Ishikawa (cell line): ENCODE measurements around the gene CCL27.

Source experiments
- RAD21 ChIP-seq: IDR thresholded peaks from 2 replicates; pipeline ENCODE4 v1.6.1; 2012; ENCODE audit warnings: low read depth
- TCF12 ChIP-seq: IDR thresholded peaks from 2 replicates; pipeline ENCODE4 v1.6.1; 2012; ENCODE audit warnings: low read depth
- YY1 ChIP-seq: IDR thresholded peaks from 2 replicates; pipeline ENCODE4 v1.6.1; 2012; ENCODE audit warnings: low read depth
- ZBTB7A ChIP-seq: IDR thresholded peaks from 2 replicates; pipeline ENCODE4 v1.6.1; 2012; ENCODE audit warnings: low read depth
- TF ChIP-seq, protein P1 (sequence below): IDR thresholded peaks from 2 replicates; pipeline ENCODE4 v1.6.1; 2012; ENCODE audit warnings: low read depth, mild to moderate bottlenecking
- TF ChIP-seq, protein P2 (sequence below): IDR thresholded peaks from 2 replicates; pipeline ENCODE4 v1.6.1; 2012

GRCh38 chr9:34647084-34647403, 15.4 kb downstream of the CCL27 start:
- TF ChIP-seq TCF12 (no peak), RAD21 (no peak), YY1 (no peak), ZBTB7A (no peak)
- TF ChIP-seq, protein P1, sequence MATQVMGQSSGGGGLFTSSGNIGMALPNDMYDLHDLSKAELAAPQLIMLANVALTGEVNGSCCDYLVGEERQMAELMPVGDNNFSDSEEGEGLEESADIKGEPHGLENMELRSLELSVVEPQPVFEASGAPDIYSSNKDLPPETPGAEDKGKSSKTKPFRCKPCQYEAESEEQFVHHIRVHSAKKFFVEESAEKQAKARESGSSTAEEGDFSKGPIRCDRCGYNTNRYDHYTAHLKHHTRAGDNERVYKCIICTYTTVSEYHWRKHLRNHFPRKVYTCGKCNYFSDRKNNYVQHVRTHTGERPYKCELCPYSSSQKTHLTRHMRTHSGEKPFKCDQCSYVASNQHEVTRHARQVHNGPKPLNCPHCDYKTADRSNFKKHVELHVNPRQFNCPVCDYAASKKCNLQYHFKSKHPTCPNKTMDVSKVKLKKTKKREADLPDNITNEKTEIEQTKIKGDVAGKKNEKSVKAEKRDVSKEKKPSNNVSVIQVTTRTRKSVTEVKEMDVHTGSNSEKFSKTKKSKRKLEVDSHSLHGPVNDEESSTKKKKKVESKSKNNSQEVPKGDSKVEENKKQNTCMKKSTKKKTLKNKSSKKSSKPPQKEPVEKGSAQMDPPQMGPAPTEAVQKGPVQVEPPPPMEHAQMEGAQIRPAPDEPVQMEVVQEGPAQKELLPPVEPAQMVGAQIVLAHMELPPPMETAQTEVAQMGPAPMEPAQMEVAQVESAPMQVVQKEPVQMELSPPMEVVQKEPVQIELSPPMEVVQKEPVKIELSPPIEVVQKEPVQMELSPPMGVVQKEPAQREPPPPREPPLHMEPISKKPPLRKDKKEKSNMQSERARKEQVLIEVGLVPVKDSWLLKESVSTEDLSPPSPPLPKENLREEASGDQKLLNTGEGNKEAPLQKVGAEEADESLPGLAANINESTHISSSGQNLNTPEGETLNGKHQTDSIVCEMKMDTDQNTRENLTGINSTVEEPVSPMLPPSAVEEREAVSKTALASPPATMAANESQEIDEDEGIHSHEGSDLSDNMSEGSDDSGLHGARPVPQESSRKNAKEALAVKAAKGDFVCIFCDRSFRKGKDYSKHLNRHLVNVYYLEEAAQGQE = no peak
- TF ChIP-seq, protein P2, sequence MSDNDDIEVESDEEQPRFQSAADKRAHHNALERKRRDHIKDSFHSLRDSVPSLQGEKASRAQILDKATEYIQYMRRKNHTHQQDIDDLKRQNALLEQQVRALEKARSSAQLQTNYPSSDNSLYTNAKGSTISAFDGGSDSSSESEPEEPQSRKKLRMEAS = no peak
